ENCODE results near the gene RGL1. TPM values are rescaled to one million over a fixed set of nuclear protein-coding genes. Genes with fewer than 3 reads are reported as not detected.

RGL1 gene
- total and polyA plus RNA-seq, 7 donors: 0.93 to 6.8 (median 3.9) TPM

GRCh38 chr1:183907070-183907469, 102.2 kb downstream of the RGL1 start:
- ATAC-seq: no peak
- H3K4me3 ChIP-seq: no peak overlapping the region
- H3K9me3 ChIP-seq: no peaks in the 10 kb centered on the region
- no peak for DNase-seq
- no peaks in the 10 kb centered on the region for H3K4me1 ChIP-seq
- 82 to 84% (median 84%) methylated on average over 4 of the region's 4 CpGs for WGBS, 3 donors
- intact Hi-C loops (cut with DNase I): no loop called here
- no peaks in the 10 kb centered on the region for H3K27me3 ChIP-seq (ENCODE audit: insufficient read depth in 3 of 3, low read length in 2 of 3)
- peaks cover 0 to 52% of the 10 kb centered on the region in 2 donors for H3K36me3 ChIP-seq (ENCODE audit: insufficient read depth in 1 of 2, low read depth in 1 of 2)
- no peak overlapping the region for H3K27ac ChIP-seq
- TF ChIP-seq CTCF (IDR thresholded peaks at IDR 0.05): no peak

GRCh38 chr1:183908079-183908478, 103.2 kb downstream of the RGL1 start:
- Histone ChIP-seq H3K27ac (no peak overlapping the region), H3K4me1 (no peaks in the 10 kb centered on the region), H3K36me3 (ENCODE audit: insufficient read depth in 1 of 2, low read depth in 1 of 2) (peaks cover 0 to 58% of the 10 kb centered on the region in 2 donors), H3K4me3 (no peak overlapping the region), H3K9me3 (no peaks in the 10 kb centered on the region), H3K27me3 (ENCODE audit: insufficient read depth in 3 of 3, low read length in 2 of 3) (no peaks in the 10 kb centered on the region)
- 94 to 98% (median 98%) methylated on average over 4 of the region's 4 CpGs for WGBS, 3 donors
- intact Hi-C loops (cut with DNase I): no loop called here
- ATAC-seq (no peak), DNase-seq (no peak)
- no peak for TF ChIP-seq CTCF (IDR thresholded peaks at IDR 0.05)

- DNase-seq (no peak), ATAC-seq (no peak)
- Histone ChIP-seq H3K27me3 (ENCODE audit: insufficient read depth in 3 of 3, low read length in 2 of 3) (no peaks in the 10 kb centered on the region), H3K4me3 (no peak overlapping the region), H3K27ac (no peak overlapping the region), H3K9me3 (no peaks in the 10 kb centered on the region), H3K4me1 (no peaks in the 10 kb centered on the region), H3K36me3 (ENCODE audit: insufficient read depth in 1 of 2, low read depth in 1 of 2) (peaks cover 0 to 67% of the 10 kb centered on the region in 2 donors)
- no peak for TF ChIP-seq CTCF (IDR thresholded peaks at IDR 0.05)
- 92 to 97% (median 92%) methylated on average over 7 of the region's 7 CpGs for WGBS, 3 donors
- intact Hi-C loops (cut with DNase I): no loop called here
Observed at GRCh38 chr1:183909672-183910071, 104.8 kb downstream of the RGL1 start.

GRCh38 chr1:183910845-183911244, 105.9 kb downstream of the RGL1 start:
- H3K9me3 ChIP-seq: no peaks in the 10 kb centered on the region
- peaks cover 5% of the 10 kb centered on the region for H3K4me1 ChIP-seq
- TF ChIP-seq CTCF (IDR thresholded peaks at IDR 0.05): no peak
- ATAC-seq: no peak
- H3K36me3 ChIP-seq (ENCODE audit: insufficient read depth in 1 of 2, low read depth in 1 of 2): peaks cover 0 to 57% of the 10 kb centered on the region in 2 donors
- WGBS, 3 donors: 80 to 88% (median 87%) methylated on average over 4 of the region's 4 CpGs
- intact Hi-C loops (cut with DNase I): no loop called here
- no peak for DNase-seq
- H3K4me3 ChIP-seq: no peak overlapping the region
- H3K27ac ChIP-seq: no peak overlapping the region
- H3K27me3 ChIP-seq (ENCODE audit: insufficient read depth in 3 of 3, low read length in 2 of 3): no peaks in the 10 kb centered on the region

GRCh38 chr1:183911285-183911684, 106.4 kb downstream of the RGL1 start:
- 58 to 76% (median 63%) methylated on average over 2 of the region's 2 CpGs for WGBS, 3 donors
- H3K27me3 ChIP-seq (ENCODE audit: insufficient read depth in 3 of 3, low read length in 2 of 3): no peaks in the 10 kb centered on the region
- H3K9me3 ChIP-seq: no peaks in the 10 kb centered on the region
- intact Hi-C loops (cut with DNase I): no loop called here
- TF ChIP-seq CTCF (IDR thresholded peaks at IDR 0.05): no peak
- H3K36me3 ChIP-seq (ENCODE audit: insufficient read depth in 1 of 2, low read depth in 1 of 2): peaks cover 0 to 53% of the 10 kb centered on the region in 2 donors
- H3K4me3 ChIP-seq: no peak overlapping the region
- H3K4me1 ChIP-seq: peaks cover 6% of the 10 kb centered on the region
- H3K27ac ChIP-seq: no peak overlapping the region
- DNase-seq (no peak), ATAC-seq (no peak)
